Ovary (tissue), 9 donors: ENCODE results near the gene REELD1. TPM values are rescaled to one million over a fixed set of nuclear protein-coding genes. Genes with fewer than 3 reads are reported as not detected.

ENCODE experiments used
- DNase-seq, 5 donors: peaks; one replicate each; pipeline ENCODE4 v3.0.0-alpha.2; 2019 to 2020
- H3K27ac ChIP-seq, 2 donors: fragments of 200-600 bp; one replicate each; pipeline versions ENCODE4 v1.5.1 to v1.8.0; 2019 to 2022
- H3K27me3 ChIP-seq: fragments of 200-600 bp; one replicate; pipeline ENCODE4 v1.8.0; 2022
- H3K36me3 ChIP-seq: fragments of 200-600 bp; sonication (generic); one replicate; pipeline ENCODE4 v1.5.1; 2019
- H3K4me1 ChIP-seq: one replicate; pipeline ENCODE4 v1.8.1; 2013; ENCODE audit warnings: mild to moderate bottlenecking, moderate library complexity; ENCODE audit not compliant: insufficient read depth
- H3K4me3 ChIP-seq: fragments of 200-600 bp; sonication (generic); one replicate; pipeline ENCODE4 v1.5.1; 2017
- H3K9me3 ChIP-seq, 2 donors: fragments of 200-600 bp in 1 of 2; sonication (generic) in 1 of 2; one replicate each; pipeline versions ENCODE4 v1.5.1 to v1.8.1; 2013 to 2019; ENCODE audit warnings: mild to moderate bottlenecking in 1 of 2, moderate library complexity in 1 of 2
- EP300 ChIP-seq: sonication (generic); formaldehyde crosslinking; IDR thresholded peaks from one replicate; pipeline ENCODE4 v1.6.1; 2017; ENCODE audit warnings: antibody characterized with exemption
- POLR2A ChIP-seq: fragments of 450-650 bp; IDR thresholded peaks from one replicate; pipeline ENCODE4 v1.6.1; 2017; ENCODE audit warnings: antibody characterized with exemption, mild to moderate bottlenecking, moderate library complexity
- WGBS, 3 donors: extraction: QIAGEN DNeasy Blood & Tissue Kit in 1 of 3; methylation state at CpG; one replicate each; pipeline versions ENCODE4 v1.1.5 to v1.1.7; 2013 to 2017; 5-methylcytosine and 5-hydroxymethylcytosine counted together
- intact Hi-C, 4 donors: fragments of 100-400 bp; cut with DNase I; formaldehyde crosslinking; loops; one replicate each; pipeline versions ENCODE4 v1.11.0 to v1.15.1; 2022 to 2023
- polyA plus RNA-seq, 2 donors: library from polyadenylated mRNA; stranded (reverse); fragments of 200-250 nt in 1 of 2; fragments of 350-450 nt in 1 of 2; fragmentation: Illumina TruSeq in 1 of 2; extraction: RNeasy Lipid Tissue Mini Kit (QIAGEN cat#74804) in 1 of 2; gene quantifications; one replicate each; pipeline ENCODE4 v1.2.3, GENCODE V29; 2013 to 2014
- total RNA-seq, 7 donors: library from RNA; depleted of rRNA in 2 of 7; stranded (reverse); fragments of >200 nt in 2 of 7; fragmentation: NEBNext Ultra II Directional in 3 of 7; extraction: Animal tissue kit (Norgen Biotek cat#: 25700) in 3 of 7; gene quantifications; one replicate each; pipeline versions ENCODE4 v1.1.0 to v1.2.4, GENCODE V29; 2016 to 2023
- TF ChIP-seq, protein P1 (sequence below), 3 donors: fragments of 450-650 bp in 2 of 3; fragments of 200-600 bp in 1 of 3; IDR thresholded peaks; one replicate each; pipeline versions ENCODE4 v1.5.1 to v1.8.0; 2016 to 2022; ENCODE audit warnings: antibody characterized with exemption in 3 of 3, mild to moderate bottlenecking in 1 of 3
- donor health status: DM: no; HTN: no; CAD: no; lungs with moderate emphysema.
- donor health status: DM: no; HTN: no; CAD: no.
- donor health status: Bipolar disorder and iron deficiency.
- donor health status: DM: yes; HTN: yes; CAD: no.
- donor health status: DM: no; HTN: no; CAD: no.
- donor health status: DM: yes; HTN: yes; CAD: no.

REELD1 gene
- total and polyA plus RNA-seq, 9 donors, result 0.15 to 0.95 (median 0.38) TPM; not detected in 5

DNA sequence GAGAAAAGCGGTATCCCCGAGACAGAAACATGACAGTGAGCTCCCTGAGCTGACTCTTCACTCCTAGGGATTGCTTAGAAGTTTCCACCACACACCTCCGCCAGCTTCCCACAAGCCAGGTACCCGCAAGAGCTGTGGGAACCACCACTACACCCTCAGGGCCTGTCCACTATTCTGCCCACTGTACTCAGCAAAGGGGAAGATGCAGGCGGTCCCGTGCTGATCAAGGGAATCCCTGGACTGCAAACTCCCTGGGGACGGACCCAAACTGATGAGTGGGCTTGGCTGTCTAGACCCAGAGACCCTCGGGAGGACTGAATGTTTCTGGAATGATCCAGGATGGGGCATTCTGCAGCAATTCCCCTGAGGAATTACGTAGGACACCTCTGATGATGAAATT lies 30.2 kb downstream of the REELD1 start:
- no peak overlapping the region for H3K4me3 ChIP-seq
- no peak for TF ChIP-seq EP300
- no peak for TF ChIP-seq POLR2A
- TF ChIP-seq, protein P1, sequence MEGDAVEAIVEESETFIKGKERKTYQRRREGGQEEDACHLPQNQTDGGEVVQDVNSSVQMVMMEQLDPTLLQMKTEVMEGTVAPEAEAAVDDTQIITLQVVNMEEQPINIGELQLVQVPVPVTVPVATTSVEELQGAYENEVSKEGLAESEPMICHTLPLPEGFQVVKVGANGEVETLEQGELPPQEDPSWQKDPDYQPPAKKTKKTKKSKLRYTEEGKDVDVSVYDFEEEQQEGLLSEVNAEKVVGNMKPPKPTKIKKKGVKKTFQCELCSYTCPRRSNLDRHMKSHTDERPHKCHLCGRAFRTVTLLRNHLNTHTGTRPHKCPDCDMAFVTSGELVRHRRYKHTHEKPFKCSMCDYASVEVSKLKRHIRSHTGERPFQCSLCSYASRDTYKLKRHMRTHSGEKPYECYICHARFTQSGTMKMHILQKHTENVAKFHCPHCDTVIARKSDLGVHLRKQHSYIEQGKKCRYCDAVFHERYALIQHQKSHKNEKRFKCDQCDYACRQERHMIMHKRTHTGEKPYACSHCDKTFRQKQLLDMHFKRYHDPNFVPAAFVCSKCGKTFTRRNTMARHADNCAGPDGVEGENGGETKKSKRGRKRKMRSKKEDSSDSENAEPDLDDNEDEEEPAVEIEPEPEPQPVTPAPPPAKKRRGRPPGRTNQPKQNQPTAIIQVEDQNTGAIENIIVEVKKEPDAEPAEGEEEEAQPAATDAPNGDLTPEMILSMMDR (IDR thresholded peaks at IDR 0.05), result no peak
- H3K36me3 ChIP-seq, result no peaks in the 10 kb centered on the region
- intact Hi-C loops, result no loop called here
- no peaks in the 10 kb centered on the region for H3K9me3 ChIP-seq
- no peak for DNase-seq
- H3K27me3 ChIP-seq, result no peaks in the 10 kb centered on the region
- 91 to 92% (median 91%) methylated on average over 9 of the region's 9 CpGs for WGBS, 3 donors
- H3K27ac ChIP-seq, result no peak overlapping the region
- peaks cover 13% of the 10 kb centered on the region for H3K4me1 ChIP-seq

DNA sequence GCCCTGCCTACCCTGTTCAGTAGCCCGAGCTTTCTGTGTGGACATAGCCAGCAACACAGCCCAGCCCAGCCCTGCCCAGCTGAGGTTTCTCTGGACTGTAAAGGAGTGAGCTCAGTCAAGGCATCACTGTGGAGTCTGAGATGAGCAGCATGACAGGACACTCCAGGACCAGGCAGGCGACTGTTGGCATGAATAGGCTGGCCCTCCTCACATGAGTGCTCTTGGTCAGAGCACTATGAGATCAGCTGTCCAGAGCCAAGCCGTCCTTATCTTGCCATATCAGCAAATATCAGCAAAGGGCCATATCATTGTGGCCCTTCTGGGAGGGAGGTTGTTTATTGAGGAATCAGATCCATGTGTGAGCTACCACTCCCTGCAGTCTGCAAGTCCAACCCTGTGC lies 30.9 kb downstream of the REELD1 start:
- Histone ChIP-seq H3K36me3 (no peaks in the 10 kb centered on the region), H3K27me3 (no peaks in the 10 kb centered on the region), H3K9me3 (no peaks in the 10 kb centered on the region), H3K4me3 (no peak overlapping the region), H3K27ac (no peak overlapping the region), H3K4me1 (peaks cover 13% of the 10 kb centered on the region)
- DNase-seq, result no peak
- 56 to 65% (median 58%) methylated on average over 3 of the region's 3 CpGs for WGBS, 3 donors
- no peak for TF ChIP-seq POLR2A
- TF ChIP-seq, protein P1 (IDR thresholded peaks at IDR 0.05), result no peak
- no peak for TF ChIP-seq EP300
- intact Hi-C loops, result no loop called here

DNA sequence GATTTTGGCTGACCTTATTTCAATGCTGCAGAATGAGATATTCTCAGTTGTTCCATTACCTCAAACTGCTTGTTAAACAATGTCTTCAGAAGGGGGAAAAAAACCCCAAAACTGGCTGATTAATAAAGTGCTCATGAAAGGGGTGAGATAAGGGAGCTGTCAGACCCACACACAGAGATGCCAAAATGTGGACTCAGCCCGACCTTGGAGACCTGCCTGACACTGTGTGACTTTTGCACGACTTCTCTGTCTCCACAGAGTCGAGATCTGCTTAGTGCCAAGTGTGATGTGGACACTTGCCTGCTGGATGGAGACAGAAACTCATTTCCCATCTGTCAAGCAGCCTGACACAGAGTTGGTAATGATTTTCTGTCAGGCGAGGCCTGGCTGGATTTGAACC lies 31.5 kb downstream of the REELD1 start:
- no peak for DNase-seq
- WGBS, 3 donors, result 30 to 50% (median 38%) methylated on average over 4 of the region's 4 CpGs
- Histone ChIP-seq H3K27ac (no peak overlapping the region), H3K36me3 (no peaks in the 10 kb centered on the region), H3K9me3 (no peaks in the 10 kb centered on the region), H3K27me3 (no peaks in the 10 kb centered on the region), H3K4me1 (peaks cover 13% of the 10 kb centered on the region), H3K4me3 (no peak overlapping the region)
- TF ChIP-seq EP300 (no peak), POLR2A (no peak)
- TF ChIP-seq, protein P1 (IDR thresholded peaks at IDR 0.05), result no peak
- intact Hi-C loops, result no loop called here

DNA sequence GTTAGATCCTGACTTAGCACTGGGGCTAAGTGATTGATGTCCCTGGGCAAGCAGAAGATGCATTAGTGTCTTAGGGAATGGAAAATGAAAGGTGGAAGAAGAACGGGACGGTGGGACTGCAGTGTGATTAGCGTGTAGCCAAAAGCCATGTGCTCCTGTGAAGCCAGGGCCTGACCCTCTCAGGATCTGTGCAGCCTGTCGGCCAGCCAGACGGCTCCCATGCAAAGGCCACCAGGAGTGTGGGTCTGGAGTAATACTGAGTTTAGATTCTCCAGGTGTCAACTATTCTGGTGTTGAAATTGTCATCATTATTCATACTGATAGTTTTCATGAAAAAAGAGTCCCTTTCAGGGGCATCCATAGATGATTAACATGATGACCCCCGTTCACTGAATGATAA lies 32.0 kb downstream of the REELD1 start:
- H3K4me1 ChIP-seq, result peaks cover 13% of the 10 kb centered on the region
- H3K4me3 ChIP-seq, result no peak overlapping the region
- no peaks in the 10 kb centered on the region for H3K27me3 ChIP-seq
- WGBS, 3 donors, result 74 to 83% (median 82%) methylated on average over 6 of the region's 6 CpGs
- intact Hi-C loops, result no loop called here
- H3K9me3 ChIP-seq, result no peaks in the 10 kb centered on the region
- TF ChIP-seq POLR2A (no peak), EP300 (no peak)
- TF ChIP-seq, protein P1 (IDR thresholded peaks at IDR 0.05), result no peak
- no peak overlapping the region for H3K27ac ChIP-seq
- DNase-seq, result no peak
- H3K36me3 ChIP-seq, result no peaks in the 10 kb centered on the region
